ENCODE data around the gene IL4R.
"Not testable (repeated sequence)": the region's sequence is repeated elsewhere in the genome, so short reads cannot be mapped to it uniquely, and the experiment has no call there.

The IL4R gene

DNA sequence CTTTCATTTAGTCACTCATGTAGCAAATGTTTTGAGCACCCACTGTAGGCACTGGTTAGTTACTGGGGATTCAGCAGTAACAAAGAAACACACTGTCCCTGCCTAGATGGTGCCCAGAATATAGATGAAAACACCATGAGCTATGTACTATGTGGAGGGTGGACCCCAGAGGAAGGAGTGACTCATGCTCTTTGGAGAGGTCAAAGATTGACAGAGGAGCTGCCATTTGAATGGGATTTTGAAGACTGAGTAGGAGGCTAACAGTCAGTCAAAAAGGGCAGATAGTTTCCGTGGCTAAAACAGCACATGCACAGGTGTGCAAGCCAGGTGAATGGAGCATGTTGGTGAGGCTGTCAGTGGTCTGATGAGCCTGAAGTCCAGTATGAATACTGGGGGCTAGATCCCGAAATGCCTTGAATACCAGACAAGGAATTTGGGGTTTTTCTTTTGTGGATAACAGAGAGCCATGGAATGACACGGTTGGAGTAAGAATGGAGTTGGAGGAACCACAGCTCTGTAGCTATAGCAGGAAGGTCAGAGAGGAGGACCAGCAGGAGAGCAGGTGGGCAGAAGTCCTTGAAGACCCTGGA, 94.3 kb downstream of the IL4R start:
- DNase-seq = no peak

DNA sequence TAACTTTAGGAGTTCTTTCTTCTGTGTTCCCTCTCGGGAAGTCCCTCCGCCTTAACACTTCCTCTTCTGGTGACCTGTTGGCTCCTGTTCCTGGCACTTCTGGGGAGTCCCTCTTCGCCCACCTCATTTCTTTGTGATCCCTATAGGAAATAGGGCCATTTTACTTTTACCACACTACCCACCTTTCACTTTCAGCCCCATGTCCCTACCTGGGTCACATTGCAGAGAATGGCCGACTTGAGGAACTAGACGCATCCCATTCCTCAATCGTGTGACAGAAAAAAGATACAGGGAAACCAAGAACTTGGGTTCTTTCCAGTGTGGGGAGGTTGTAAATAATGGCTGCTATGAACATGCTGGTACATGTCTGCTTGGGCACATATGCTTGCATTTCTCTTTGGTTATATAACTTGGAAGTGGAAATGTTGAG, 94.8 kb downstream of the IL4R start:
- DNase-seq = no peak

DNA sequence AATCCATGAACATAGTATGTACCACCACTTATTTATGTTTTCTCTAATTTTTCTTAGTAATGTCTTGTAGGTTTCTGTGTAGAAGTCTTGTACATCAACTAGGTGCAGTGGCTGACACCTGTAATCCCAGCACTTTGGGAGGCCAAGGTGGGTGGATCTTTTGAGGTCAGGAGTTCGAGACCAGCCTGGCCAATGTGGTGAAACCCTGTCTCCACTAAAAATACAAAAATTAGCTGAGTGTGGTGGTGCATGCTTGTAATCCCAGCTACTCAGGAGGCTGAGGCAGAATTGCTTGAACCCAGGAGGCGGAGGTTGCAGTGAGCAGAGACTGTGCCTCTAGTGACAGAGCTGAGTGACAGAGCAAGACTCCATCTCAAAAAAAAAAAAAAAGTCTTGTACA, 96.2 kb downstream of the IL4R start:
- DNase-seq = not testable (repeated sequence)

DNA sequence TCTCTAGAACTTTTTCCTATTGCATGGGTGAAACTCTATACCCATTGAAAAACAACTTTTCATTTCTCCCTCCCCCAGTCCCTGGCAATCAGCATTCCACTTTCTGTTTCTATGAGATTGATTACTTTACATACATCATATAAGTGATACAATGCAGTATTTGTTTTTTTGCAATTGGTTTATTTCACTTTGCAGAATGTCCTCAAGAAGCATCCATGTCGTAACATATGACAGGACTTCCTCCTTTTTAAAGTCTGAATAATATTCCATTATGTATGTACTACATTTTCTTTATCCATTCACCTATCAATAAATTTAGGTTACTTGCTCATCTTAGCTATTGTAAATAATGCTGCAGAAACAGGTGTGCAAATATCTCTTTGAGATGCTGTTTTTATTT, 97.0 kb downstream of the IL4R start:
- DNase-seq = no peak

DNA sequence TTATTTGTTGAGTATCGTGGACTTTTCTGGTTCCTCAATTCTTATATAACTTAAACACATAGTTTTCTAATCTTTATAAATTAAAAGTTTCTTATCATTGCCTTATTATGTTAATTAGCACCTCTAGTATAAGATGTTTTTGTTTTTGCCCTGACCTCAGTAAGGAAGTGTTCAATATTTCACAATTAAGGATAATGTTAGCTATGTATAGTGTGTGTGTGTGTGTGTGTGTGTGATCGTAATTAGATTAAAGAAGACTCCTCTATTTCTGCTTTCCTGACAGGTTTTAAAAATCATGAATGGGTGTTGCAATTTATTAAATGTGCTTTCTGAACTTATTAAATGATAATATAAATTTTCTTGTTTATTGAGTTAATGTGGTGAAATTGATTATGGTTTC, 100.2 kb downstream of the IL4R start:
- no peak for DNase-seq

All from NCI-H748 treated with DMSO at 0.1 percent for 48 hours (cell line).